Endothelial cell of umbilical vein (primary cell): ENCODE results near the gene NMRK2. TPM values are rescaled to one million over a fixed set of nuclear protein-coding genes. Genes with fewer than 3 reads are reported as not detected.
"Not testable (repeated sequence)": the region's sequence is repeated elsewhere in the genome, so short reads cannot be mapped to it uniquely, and the experiment has no call there.

Source experiments
- BruUV-seq: library from RNA; stranded (reverse); fragments of 400-500 nt; replicated peaks from 2 replicates; lab custom pipeline; 2021; lab: Mats Ljungman, UMichigan
- CTCF ChIA-PET: fragments of 300-600, 350-600 bp; sonication (Branson Sonifier 250); formaldehyde crosslinking; loops from one replicate; lab custom pipeline; 2021; ENCODE audit warnings: antibody characterized with exemption, inconsistent platforms; lab: Charles Lee
- POLR2A ChIA-PET: fragments of 300-600, 350-600 bp; sonication (Branson Sonifier 250); formaldehyde crosslinking; loops from one replicate; lab custom pipeline; 2021; ENCODE audit warnings: antibody characterized with exemption, inconsistent platforms; lab: Charles Lee
- DNase-seq: peaks from one replicate; pipeline ENCODE4 v3.0.0-alpha.2; 2011; ENCODE audit warnings: low read depth, low spot score
- FAIRE-seq: peaks from 2 replicates; lab custom pipeline; 2011; peaks lifted over from hg19 to GRCh38; lab: Jason Lieb, UNC
- H2AFZ ChIP-seq: 2 replicates; pipeline ENCODE4 v1.6.0; 2012; ENCODE audit warnings: low read depth, low read length, control low read depth, inconsistent platforms
- H3K27ac ChIP-seq: 2 replicates; pipeline ENCODE4 v1.5.1; 2011; ENCODE audit warnings: low read depth, mild to moderate bottlenecking, control low read depth, low read length, moderate library complexity; ENCODE audit not compliant: insufficient read depth
- H3K27me3 ChIP-seq, 2 experiments: 2 replicates each; pipeline versions ENCODE4 v1.6.0 to v1.6.1; 2011; ENCODE audit warnings: low read length in 2 of 2, mixed read lengths in 1 of 2; ENCODE audit not compliant: control insufficient read depth in 2 of 2, insufficient read depth in 2 of 2
- H3K36me3 ChIP-seq, 2 experiments: 2 replicates in 1 of 2; 3 replicates in 1 of 2; pipeline ENCODE4 v1.5.1; 2011; ENCODE audit warnings: low read length in 2 of 2, mild to moderate bottlenecking in 1 of 2, moderate library complexity in 1 of 2; ENCODE audit not compliant: control insufficient read depth in 2 of 2, insufficient read depth in 2 of 2; ENCODE audit errors: extremely low read depth in 1 of 2
- H3K4me1 ChIP-seq: 3 replicates; pipeline ENCODE4 v1.5.1; 2011; ENCODE audit warnings: mild to moderate bottlenecking, low read length; ENCODE audit not compliant: control insufficient read depth, insufficient read depth; ENCODE audit errors: extremely low read depth
- H3K4me2 ChIP-seq: 2 replicates; pipeline ENCODE4 v1.6.1; 2011; ENCODE audit warnings: low read length, control low read depth, mixed read lengths; ENCODE audit not compliant: insufficient read depth
- H3K4me3 ChIP-seq, 3 experiments: fragments of 200-600 bp in 1 of 3; sonication (generic), shearing (Covaris generic) in 1 of 3; replicated peaks in 1 of 3; 2 replicates each; pipeline ENCODE4 v1.5.1; 2011 to 2016; ENCODE audit warnings: control low read depth in 3 of 3, low read length in 3 of 3, mild to moderate bottlenecking in 2 of 3, inconsistent platforms in 1 of 3, low read depth in 1 of 3, moderate library complexity in 1 of 3; ENCODE audit not compliant: insufficient read depth in 1 of 3
- H3K79me2 ChIP-seq: 2 replicates; pipeline ENCODE4 v1.6.0; 2012; ENCODE audit warnings: low read length, inconsistent platforms; ENCODE audit not compliant: control insufficient read depth, insufficient read depth
- H3K9ac ChIP-seq: replicated peaks from 2 replicates; pipeline ENCODE3; 2011; ENCODE audit warnings: low read length, control low read depth; ENCODE audit not compliant: insufficient read depth; ENCODE audit errors: extremely low read depth
- H3K9me1 ChIP-seq: replicated peaks from 3 replicates; pipeline ENCODE4 v1.6.0; 2011; ENCODE audit warnings: mild to moderate bottlenecking, low read length; ENCODE audit not compliant: control insufficient read depth, insufficient read depth; ENCODE audit errors: extremely low read depth
- H3K9me3 ChIP-seq: replicated peaks from 2 replicates; pipeline ENCODE4 v1.5.1; 2012; ENCODE audit warnings: low read length, inconsistent platforms; ENCODE audit not compliant: control insufficient read depth, insufficient read depth
- H4K20me1 ChIP-seq: replicated peaks from 2 replicates; pipeline ENCODE3; 2011; ENCODE audit warnings: mild to moderate bottlenecking, low read length; ENCODE audit not compliant: control insufficient read depth, insufficient read depth; ENCODE audit errors: extremely low read depth
- EZH2 ChIP-seq: IDR thresholded peaks from 2 replicates; pipeline ENCODE4 v1.6.1; 2012; ENCODE audit warnings: borderline replicate concordance, low read depth, mild to moderate bottlenecking, moderate library complexity, low read length, inconsistent platforms; ENCODE audit not compliant: severe bottlenecking
- GATA2 ChIP-seq: IDR thresholded peaks from 2 replicates; pipeline ENCODE4 v1.7.0; 2011; ENCODE audit warnings: low read depth, mild to moderate bottlenecking, moderate library complexity, mixed read lengths, low read length; ENCODE audit not compliant: insufficient read length, insufficient read depth
- JUN ChIP-seq: IDR thresholded peaks from 2 replicates; pipeline ENCODE4 v1.6.1; 2011; ENCODE audit warnings: borderline replicate concordance, low read depth; ENCODE audit not compliant: insufficient read length, insufficient read depth
- dilution Hi-C: fragments of 300-500 bp; cut with MboI; formaldehyde crosslinking; loops from one replicate; pipeline ENCODE4 v1.15.0; 2019; ENCODE audit warnings: low sequenced_read_pairs; ENCODE audit not compliant: extremely low pct_ligation_motif_present
- intact Hi-C: fragments of 100-400 bp; cut with micrococcal nuclease; formaldehyde crosslinking; loops from one replicate; pipeline ENCODE4 v1.10.0; 2022
- polyA plus RNA-seq, 4 experiments: library from polyadenylated mRNA; depleted of rRNA in 3 of 4; stranded (reverse) in 3 of 4; unstranded in 1 of 4; fragments of >200 nt; gene quantifications; 2 replicates each; pipeline versions ENCODE4 v1.2.1 to v1.2.3, GENCODE V29; 2011 to 2012; ENCODE audit warnings: missing spikeins in 1 of 4
- total RNA-seq: library from RNA; stranded (reverse); gene quantifications from 2 replicates; pipeline ENCODE4 v1.2.3, GENCODE V29; 2021
- TF ChIP-seq, protein P1 (sequence below): IDR thresholded peaks from 2 replicates; pipeline ENCODE4 v1.6.1; 2011; ENCODE audit not compliant: insufficient read depth, insufficient read length

The NMRK2 gene
- total and polyA plus RNA-seq, 2 donors (not counting 3 experiments of a cell fraction or from before 2014, with no cell fraction given): not detected

DNA sequence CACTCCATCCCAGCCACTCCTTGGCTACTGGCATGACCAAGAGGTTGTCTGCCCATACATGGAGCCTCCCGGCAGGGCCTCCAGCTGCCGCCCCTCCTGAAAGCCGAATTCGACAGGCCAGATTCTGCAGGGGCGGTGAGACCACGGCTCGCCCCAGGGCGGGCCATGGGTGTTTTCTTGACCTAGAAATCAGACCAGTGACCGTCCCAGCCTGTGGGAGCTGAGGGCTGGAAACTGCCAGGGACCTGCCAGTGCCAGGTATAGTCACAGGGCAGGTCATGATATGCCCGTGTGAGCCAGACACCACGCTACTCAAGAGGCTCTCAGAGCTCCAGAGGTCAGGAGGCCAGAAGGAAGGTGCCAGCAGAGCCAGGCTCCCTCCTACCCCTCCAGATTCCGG is 21.2 kb downstream of the NMRK2 start:
- Histone ChIP-seq H3K9me3 (no peaks in the 10 kb centered on the region), H3K36me3 (peaks cover 2 to 17% of the 10 kb centered on the region in 2 experiments), H3K9ac (no peak overlapping the region), H3K9me1 (no peaks in the 10 kb centered on the region), H3K27me3 (no peaks in the 10 kb centered on the region), H3K4me3 (no peak overlapping the region), H3K27ac (no peak overlapping the region), H3K79me2 (no peaks in the 10 kb centered on the region), H3K4me2 (no peak overlapping the region), H4K20me1 (no peaks in the 10 kb centered on the region), H3K4me1 (no peaks in the 10 kb centered on the region), H2AFZ (no peak overlapping the region)
- BruUV-seq: no TSS peak
- FAIRE-seq (no peak), DNase-seq (no peak)
- intact Hi-C loops (no loop called here), dilution Hi-C loops (no loop called here)
- ChIA-PET CTCF (no interaction called here), POLR2A (no interaction called here)
- TF ChIP-seq JUN: no peak
- TF ChIP-seq, protein P1, sequence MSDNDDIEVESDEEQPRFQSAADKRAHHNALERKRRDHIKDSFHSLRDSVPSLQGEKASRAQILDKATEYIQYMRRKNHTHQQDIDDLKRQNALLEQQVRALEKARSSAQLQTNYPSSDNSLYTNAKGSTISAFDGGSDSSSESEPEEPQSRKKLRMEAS: no peak
- TF ChIP-seq EZH2: no peak
- TF ChIP-seq GATA2: no peak

DNA sequence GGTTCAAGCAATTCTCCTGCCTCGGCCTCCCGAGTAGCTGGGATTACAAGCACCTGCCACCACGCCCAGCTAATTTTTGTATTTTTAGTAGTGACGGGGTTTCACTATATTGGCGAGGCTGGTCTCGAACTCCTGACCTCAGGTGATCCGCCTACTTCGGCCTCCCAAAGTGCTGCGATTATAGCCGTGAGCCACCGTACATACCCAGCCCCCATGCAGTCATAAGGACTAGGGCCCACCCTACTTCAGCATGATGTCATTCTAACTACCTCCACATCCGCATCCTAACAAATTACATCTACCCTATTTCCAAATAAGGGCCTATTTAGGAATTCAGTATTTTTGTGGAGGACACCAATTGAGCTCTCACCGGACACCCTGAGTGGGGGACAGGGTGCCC is 22.4 kb downstream of the NMRK2 start:
- H2AFZ ChIP-seq, H3K79me2 ChIP-seq, dilution Hi-C loops, POLR2A ChIA-PET, H3K9me3 ChIP-seq, H4K20me1 ChIP-seq, H3K27ac ChIP-seq, DNase-seq, H3K27me3 ChIP-seq, BruUV-seq, H3K9ac ChIP-seq, H3K4me2 ChIP-seq, H3K9me1 ChIP-seq, H3K4me1 ChIP-seq, H3K4me3 ChIP-seq, intact Hi-C loops, FAIRE-seq: not testable (repeated sequence)
- peaks cover 2 to 28% of the 10 kb centered on the region in 2 experiments for H3K36me3 ChIP-seq
- CTCF ChIA-PET: interaction anchor here (0.9 to 1.8 kb wide), 2 partner anchors 14 to 134 kb away, joined by 3 to 4 read pairs; no protein-coding TSS in a partner anchor
